Measurements from ENCODE around the gene RECQL5.
A peak's percentile ranks its signal among the peaks of the same experiment; 100 is the strongest.

RECQL5 gene

GRCh38 chr17:75647921-75648320 lies 19.0 kb downstream of the RECQL5 start:
- TF ChIP-seq ZNF623 (tag by site-specific recombination; IDR thresholded peaks at IDR 0.05) = peak; percentile 100
- TF ChIP-seq, protein P1, sequence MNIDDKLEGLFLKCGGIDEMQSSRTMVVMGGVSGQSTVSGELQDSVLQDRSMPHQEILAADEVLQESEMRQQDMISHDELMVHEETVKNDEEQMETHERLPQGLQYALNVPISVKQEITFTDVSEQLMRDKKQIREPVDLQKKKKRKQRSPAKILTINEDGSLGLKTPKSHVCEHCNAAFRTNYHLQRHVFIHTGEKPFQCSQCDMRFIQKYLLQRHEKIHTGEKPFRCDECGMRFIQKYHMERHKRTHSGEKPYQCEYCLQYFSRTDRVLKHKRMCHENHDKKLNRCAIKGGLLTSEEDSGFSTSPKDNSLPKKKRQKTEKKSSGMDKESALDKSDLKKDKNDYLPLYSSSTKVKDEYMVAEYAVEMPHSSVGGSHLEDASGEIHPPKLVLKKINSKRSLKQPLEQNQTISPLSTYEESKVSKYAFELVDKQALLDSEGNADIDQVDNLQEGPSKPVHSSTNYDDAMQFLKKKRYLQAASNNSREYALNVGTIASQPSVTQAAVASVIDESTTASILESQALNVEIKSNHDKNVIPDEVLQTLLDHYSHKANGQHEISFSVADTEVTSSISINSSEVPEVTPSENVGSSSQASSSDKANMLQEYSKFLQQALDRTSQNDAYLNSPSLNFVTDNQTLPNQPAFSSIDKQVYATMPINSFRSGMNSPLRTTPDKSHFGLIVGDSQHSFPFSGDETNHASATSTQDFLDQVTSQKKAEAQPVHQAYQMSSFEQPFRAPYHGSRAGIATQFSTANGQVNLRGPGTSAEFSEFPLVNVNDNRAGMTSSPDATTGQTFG (tag by site-specific recombination; IDR thresholded peaks at IDR 0.05; ENCODE audit: borderline replicate concordance) = no peak
- ChIA-PET POLR2A (no interaction called here), CTCF (interaction anchor here (0.7 to 22.8 kb wide), 4 partner anchors 16 to 29 kb away, joined by 3 to 410 read pairs (median 4); partner anchors contain the start of gene SMIM5)
- Histone ChIP-seq H3K27ac (ENCODE audit: extremely low read depth, low read depth, low read length) (no peak overlapping the region), H3K4me3 (ENCODE audit: low read depth, low read length) (no peak overlapping the region), H3K4me1 (ENCODE audit: control insufficient read depth, insufficient read depth, low read length) (no peaks in the 10 kb centered on the region), H3K9me3 (ENCODE audit: control insufficient read depth, insufficient read depth, low read depth, low read length) (no peaks in the 10 kb centered on the region), H3K36me3 (ENCODE audit: control insufficient read depth in 2 of 2, insufficient read depth in 1 of 2, low read length in 2 of 2) (peaks cover 27 to 78% of the 10 kb centered on the region in 2 experiments)

DNA sequence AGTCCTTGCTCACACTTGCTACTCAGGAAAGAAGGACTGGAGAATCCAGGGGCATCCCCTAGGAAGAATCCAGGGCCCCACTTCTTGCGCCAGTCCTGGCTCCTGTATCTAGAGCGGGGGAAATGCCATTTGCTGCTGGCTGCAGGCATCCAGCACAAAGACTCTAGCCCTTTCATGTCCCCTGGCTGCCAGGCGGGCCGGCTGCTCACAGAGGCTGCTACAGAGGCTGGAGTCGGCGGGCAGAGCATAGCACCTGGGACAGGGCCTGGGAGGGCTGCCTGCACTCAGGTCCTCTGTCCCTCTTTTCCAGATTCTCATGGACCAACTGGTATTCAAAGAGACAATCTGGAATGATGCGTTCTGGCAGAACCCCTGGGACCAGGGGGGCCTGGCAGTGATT lies 19.9 kb downstream of the RECQL5 start:
- Histone ChIP-seq H3K4me1 (ENCODE audit: control insufficient read depth, insufficient read depth, low read length) (no peaks in the 10 kb centered on the region), H3K27ac (ENCODE audit: extremely low read depth, low read depth, low read length) (no peak overlapping the region), H3K36me3 (ENCODE audit: control insufficient read depth in 2 of 2, insufficient read depth in 1 of 2, low read length in 2 of 2) (peaks cover 23 to 75% of the 10 kb centered on the region in 2 experiments), H3K9me3 (ENCODE audit: control insufficient read depth, insufficient read depth, low read depth, low read length) (no peaks in the 10 kb centered on the region), H3K4me3 (ENCODE audit: low read depth, low read length) (no peak overlapping the region)
- ChIA-PET POLR2A (no interaction called here), CTCF (interaction anchor here (0.7 to 22.8 kb wide), 5 partner anchors 16 to 103 kb away, joined by 3 to 410 read pairs (median 4); partner anchors contain the start of gene SMIM5)
- TF ChIP-seq ZNF174 (tag by site-specific recombination; IDR thresholded peaks at IDR 0.05) (no peak), ZNF624 (tag by site-specific recombination; IDR thresholded peaks at IDR 0.05) (no peak), ZNF645 (tag by site-specific recombination; IDR thresholded peaks at IDR 0.05) (no peak), MEIS1 (CRISPR knock-in tag; IDR thresholded peaks at IDR 0.05; ENCODE audit: borderline replicate concordance) (no peak), ZBTB8A (tag by site-specific recombination; IDR thresholded peaks at IDR 0.05) (no peak), ZNF140 (tag by site-specific recombination; IDR thresholded peaks at IDR 0.05) (no peak)

DNA sequence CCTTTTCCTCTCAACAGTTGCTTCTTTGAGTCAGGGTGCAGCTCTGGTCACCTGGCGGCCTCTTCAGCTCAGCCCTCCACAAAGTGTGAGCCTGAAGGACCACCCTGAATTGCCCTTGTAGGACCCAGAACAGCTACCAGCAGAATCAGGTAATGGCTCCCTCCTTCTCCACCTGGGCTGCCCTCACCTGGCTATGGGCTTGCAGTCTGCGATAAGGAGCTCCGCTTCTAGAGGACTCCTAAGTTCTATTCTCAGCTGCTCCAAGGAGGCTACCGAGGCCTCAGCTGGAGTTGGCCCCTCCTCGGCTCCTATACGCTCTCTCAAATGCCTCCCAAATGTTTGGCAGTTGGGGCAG lies 20.3 kb downstream of the RECQL5 start:
- Histone ChIP-seq H3K36me3 (ENCODE audit: control insufficient read depth in 2 of 2, insufficient read depth in 1 of 2, low read length in 2 of 2) (peaks cover 19 to 74% of the 10 kb centered on the region in 2 experiments), H3K27ac (ENCODE audit: extremely low read depth, low read depth, low read length) (no peak overlapping the region), H3K4me3 (ENCODE audit: low read depth, low read length) (no peak overlapping the region), H3K4me1 (ENCODE audit: control insufficient read depth, insufficient read depth, low read length) (no peaks in the 10 kb centered on the region), H3K9me3 (ENCODE audit: control insufficient read depth, insufficient read depth, low read depth, low read length) (no peaks in the 10 kb centered on the region)
- POLR2A ChIA-PET = no interaction called here
- CTCF ChIA-PET = interaction anchor here (2.2 to 22.8 kb wide), 4 partner anchors 15 to 103 kb away, joined by 6 to 410 read pairs (median 17); partner anchors contain the start of gene SMIM5
- no peak for TF ChIP-seq ZNF311 (tag by site-specific recombination; IDR thresholded peaks at IDR 0.05; ENCODE audit: borderline replicate concordance)
- TF ChIP-seq ZNF830 (tag by site-specific recombination; IDR thresholded peaks at IDR 0.05; ENCODE audit: low read depth) = no peak
- TF ChIP-seq EGR2 (tag by site-specific recombination; IDR thresholded peaks at IDR 0.05; ENCODE audit: low read depth) = no peak
- no peak for TF ChIP-seq ELK4 (IDR thresholded peaks at IDR 0.05; ENCODE audit: borderline replicate concordance, low read depth, low read length)
- no peak for TF ChIP-seq ZNF140 (tag by site-specific recombination; IDR thresholded peaks at IDR 0.05)
- TF ChIP-seq ZNF18 (tag by site-specific recombination; IDR thresholded peaks at IDR 0.05) = no peak
- TF ChIP-seq ZNF24 (tag by site-specific recombination; IDR thresholded peaks at IDR 0.05) = no peak
- TF ChIP-seq, protein P2, sequence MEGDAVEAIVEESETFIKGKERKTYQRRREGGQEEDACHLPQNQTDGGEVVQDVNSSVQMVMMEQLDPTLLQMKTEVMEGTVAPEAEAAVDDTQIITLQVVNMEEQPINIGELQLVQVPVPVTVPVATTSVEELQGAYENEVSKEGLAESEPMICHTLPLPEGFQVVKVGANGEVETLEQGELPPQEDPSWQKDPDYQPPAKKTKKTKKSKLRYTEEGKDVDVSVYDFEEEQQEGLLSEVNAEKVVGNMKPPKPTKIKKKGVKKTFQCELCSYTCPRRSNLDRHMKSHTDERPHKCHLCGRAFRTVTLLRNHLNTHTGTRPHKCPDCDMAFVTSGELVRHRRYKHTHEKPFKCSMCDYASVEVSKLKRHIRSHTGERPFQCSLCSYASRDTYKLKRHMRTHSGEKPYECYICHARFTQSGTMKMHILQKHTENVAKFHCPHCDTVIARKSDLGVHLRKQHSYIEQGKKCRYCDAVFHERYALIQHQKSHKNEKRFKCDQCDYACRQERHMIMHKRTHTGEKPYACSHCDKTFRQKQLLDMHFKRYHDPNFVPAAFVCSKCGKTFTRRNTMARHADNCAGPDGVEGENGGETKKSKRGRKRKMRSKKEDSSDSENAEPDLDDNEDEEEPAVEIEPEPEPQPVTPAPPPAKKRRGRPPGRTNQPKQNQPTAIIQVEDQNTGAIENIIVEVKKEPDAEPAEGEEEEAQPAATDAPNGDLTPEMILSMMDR (tag by site-specific recombination; IDR thresholded peaks at IDR 0.05) = no peak
- TF ChIP-seq GLI4 (tag by site-specific recombination; IDR thresholded peaks at IDR 0.05) = no peak
- no peak for TF ChIP-seq ZNF837 (tag by site-specific recombination; IDR thresholded peaks at IDR 0.05)
